Naive thymus-derived CD8-positive, alpha-beta T cell (primary cell): ENCODE results near the gene PLCXD3. TPM values are rescaled to one million over a fixed set of nuclear protein-coding genes. Genes with fewer than 3 reads are reported as not detected.
"Not testable (repeated sequence)": the region's sequence is repeated elsewhere in the genome, so short reads cannot be mapped to it uniquely, and the experiment has no call there.

Experiments
- ATAC-seq, 2 donors: fragments of 150-1000 bp; cut with Tn5 transposase in 1 of 2; sonication (Bioruptor Pico), chemical (Tn5 transposase) in 1 of 2; 1 replicate in 1 of 2; 2 replicates in 1 of 2; pipeline ENCODE4 v1.10.0; 2021; ENCODE audit warnings: mild to moderate bottlenecking in 2 of 2, moderate library complexity in 2 of 2
- POLR2A ChIA-PET: fragments of 350-600 bp; sonication (Branson Sonifier 250); formaldehyde crosslinking; loops from one replicate; lab custom pipeline; 2021; ENCODE audit warnings: antibody characterized with exemption; lab: Charles Lee
- DNase-seq, 10 donors: peaks; one replicate each; pipeline versions ENCODE4 v3.0.0 to v3.0.0-alpha.2; 2020 to 2022
- H3K27ac Mint-ChIP-seq, 10 donors: one replicate each; pipeline ENCODE4 v1.8.0; 2020 to 2022; ENCODE audit warnings: mild to moderate bottlenecking in 10 of 10, mixed read lengths in 10 of 10, moderate library complexity in 4 of 10, inconsistent platforms in 1 of 10
- H3K27me3 Mint-ChIP-seq, 5 donors: one replicate each; pipeline ENCODE4 v1.8.0; 2021 to 2022; ENCODE audit warnings: mixed read lengths in 5 of 5
- H3K36me3 Mint-ChIP-seq, 3 donors: one replicate each; pipeline ENCODE4 v1.8.0; 2020 to 2022; ENCODE audit warnings: mixed read lengths in 3 of 3, mild to moderate bottlenecking in 2 of 3, inconsistent platforms in 1 of 3
- H3K4me1 Mint-ChIP-seq, 4 donors: one replicate each; pipeline ENCODE4 v1.8.0; 2021 to 2022; ENCODE audit warnings: mixed read lengths in 4 of 4
- H3K4me3 Mint-ChIP-seq, 10 donors: one replicate each; pipeline ENCODE4 v1.8.0; 2020 to 2022; ENCODE audit warnings: mild to moderate bottlenecking in 10 of 10, mixed read lengths in 10 of 10, moderate library complexity in 6 of 10, inconsistent platforms in 1 of 10
- H3K9me3 Mint-ChIP-seq, 9 donors: one replicate each; pipeline ENCODE4 v1.8.0; 2020 to 2022; ENCODE audit warnings: mixed read lengths in 9 of 9, mild to moderate bottlenecking in 3 of 9, inconsistent platforms in 1 of 9, moderate library complexity in 1 of 9
- polyA plus RNA-seq, 3 donors: library from polyadenylated mRNA; unstranded; fragments of 300-500 nt; fragmentation: Illumina TruSeq; gene quantifications; one replicate each; pipeline ENCODE4 v1.2.3, GENCODE V29; 2021
- total RNA-seq, 8 experiments: library from RNA in 2 of 8; stranded (reverse) in 2 of 8; gene quantifications; one replicate each; pipeline ENCODE4 v1.2.3 and lab custom pipeline; 2021 to 2026

The PLCXD3 gene
- total and polyA plus RNA-seq, 5 experiments from 2014 or later = not detected

DNA sequence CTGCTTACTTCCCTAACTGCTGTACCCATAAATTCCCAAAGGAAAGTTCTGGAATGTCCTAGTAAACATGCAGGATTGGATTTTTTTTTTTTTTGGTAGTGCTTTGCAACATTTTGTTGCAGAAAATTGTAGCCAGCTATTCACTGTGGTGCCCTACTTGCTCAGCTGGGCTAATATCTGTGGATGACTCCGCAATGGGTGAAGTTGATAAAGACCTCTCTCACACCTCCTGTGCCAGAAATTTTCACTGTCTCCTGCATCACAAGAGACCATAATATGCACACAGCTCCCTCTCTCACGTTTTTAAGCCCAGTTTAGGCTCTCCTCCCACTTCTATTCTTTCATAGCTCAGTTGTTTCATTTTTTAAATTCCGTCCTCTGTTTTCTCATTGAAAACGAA lies 160.6 kb downstream of the PLCXD3 start:
- POLR2A ChIA-PET = no interaction called here
- Mint-ChIP-seq H3K4me1 (no peaks in the 10 kb centered on the region), H3K27me3 (peaks cover 0 to 2% (median 0%) of the 10 kb centered on the region in 5 donors), H3K4me3 (no peak overlapping the region), H3K36me3 (no peaks in the 10 kb centered on the region), H3K9me3 (peaks cover 0 to 15% (median 4%) of the 10 kb centered on the region in 9 donors), H3K27ac (no peak overlapping the region)
- no peak for DNase-seq
- ATAC-seq = no peak

DNA sequence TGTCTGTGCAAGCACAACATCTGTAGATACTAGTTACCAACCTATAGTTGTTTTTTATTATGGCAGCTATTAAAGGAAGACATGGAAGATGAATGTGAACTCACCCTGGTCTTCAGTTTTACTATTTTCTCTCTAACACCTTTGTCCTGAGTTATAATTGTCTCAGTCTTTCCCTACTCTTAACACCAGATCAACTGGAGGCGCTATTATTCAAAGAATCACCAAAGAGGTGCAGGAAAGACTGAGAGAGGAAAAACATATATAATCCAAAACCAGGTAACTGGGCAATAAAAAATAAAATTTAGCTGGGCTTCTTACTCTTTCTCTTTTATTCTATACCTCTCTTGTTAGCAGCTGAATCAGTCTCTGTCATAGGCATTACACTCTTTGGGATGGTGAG lies 162.8 kb downstream of the PLCXD3 start:
- Mint-ChIP-seq H3K27me3 (peaks cover 0 to 2% (median 0%) of the 10 kb centered on the region in 5 donors), H3K36me3 (no peaks in the 10 kb centered on the region), H3K27ac (no peak overlapping the region), H3K9me3 (peaks cover 0 to 10% (median 0%) of the 10 kb centered on the region in 9 donors), H3K4me1 (no peaks in the 10 kb centered on the region), H3K4me3 (no peak overlapping the region)
- POLR2A ChIA-PET = no interaction called here
- no peak for DNase-seq
- ATAC-seq = no peak

DNA sequence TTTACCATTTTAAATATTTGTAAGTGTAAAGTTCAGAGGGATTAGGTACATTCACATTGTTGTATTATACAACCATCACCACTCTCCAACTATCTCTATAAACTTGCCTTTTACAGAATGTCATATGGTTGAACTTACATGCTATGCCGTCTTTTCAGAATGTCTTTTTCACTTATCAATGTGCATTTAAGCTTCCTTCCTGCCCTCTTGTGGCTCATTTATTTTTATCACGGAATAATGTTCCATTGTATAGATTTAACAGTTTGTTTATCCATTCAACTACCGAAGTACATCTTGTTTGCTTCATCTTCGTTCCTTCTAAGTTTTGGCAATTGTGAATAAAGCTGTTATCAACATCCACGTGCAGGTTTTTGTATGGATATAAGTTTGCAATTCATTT lies 163.8 kb downstream of the PLCXD3 start:
- Mint-ChIP-seq H3K27ac (no peak overlapping the region), H3K27me3 (peaks cover 0 to 2% (median 0%) of the 10 kb centered on the region in 5 donors), H3K9me3 (peaks cover 0 to 10% (median under 1%) of the 10 kb centered on the region in 9 donors), H3K36me3 (no peaks in the 10 kb centered on the region), H3K4me1 (no peaks in the 10 kb centered on the region), H3K4me3 (no peak overlapping the region)
- DNase-seq (no peak), ATAC-seq (no peak)
- POLR2A ChIA-PET = no interaction called here

- POLR2A ChIA-PET = no interaction called here
- Mint-ChIP-seq H3K36me3 (no peaks in the 10 kb centered on the region), H3K4me3 (no peak overlapping the region), H3K4me1 (no peaks in the 10 kb centered on the region), H3K9me3 (peaks cover 0 to 6% (median 0%) of the 10 kb centered on the region in 9 donors), H3K27me3 (peaks cover 0 to 2% (median 0%) of the 10 kb centered on the region in 5 donors), H3K27ac (no peak overlapping the region)
- DNase-seq = no peak
- ATAC-seq = no peak
These were observed 165.1 kb downstream of the PLCXD3 start for GRCh38 chr5:41345295-41345694.

DNA sequence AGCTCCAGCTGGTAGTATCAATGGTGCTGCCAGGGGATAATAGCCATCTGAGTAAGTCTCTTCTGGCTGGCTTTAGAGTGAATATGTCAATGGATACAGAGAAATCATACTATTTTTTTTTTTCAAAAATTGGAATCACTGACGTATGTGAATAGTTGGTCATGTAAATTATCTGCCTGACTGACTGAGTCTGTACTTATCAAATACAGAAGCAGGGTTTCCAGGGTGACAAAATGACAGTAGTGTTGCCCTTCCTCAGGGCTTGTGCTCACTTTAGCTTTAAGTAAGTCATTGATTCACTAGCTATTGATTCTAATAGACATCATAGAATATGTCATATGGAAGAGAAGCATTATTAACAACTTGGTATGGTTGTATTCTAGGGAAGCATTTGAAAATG lies 171.1 kb downstream of the PLCXD3 start:
- no peaks in the 10 kb centered on the region for H3K4me1 Mint-ChIP-seq
- no peak overlapping the region for H3K27ac Mint-ChIP-seq
- H3K4me3 Mint-ChIP-seq = no peak overlapping the region

DNA sequence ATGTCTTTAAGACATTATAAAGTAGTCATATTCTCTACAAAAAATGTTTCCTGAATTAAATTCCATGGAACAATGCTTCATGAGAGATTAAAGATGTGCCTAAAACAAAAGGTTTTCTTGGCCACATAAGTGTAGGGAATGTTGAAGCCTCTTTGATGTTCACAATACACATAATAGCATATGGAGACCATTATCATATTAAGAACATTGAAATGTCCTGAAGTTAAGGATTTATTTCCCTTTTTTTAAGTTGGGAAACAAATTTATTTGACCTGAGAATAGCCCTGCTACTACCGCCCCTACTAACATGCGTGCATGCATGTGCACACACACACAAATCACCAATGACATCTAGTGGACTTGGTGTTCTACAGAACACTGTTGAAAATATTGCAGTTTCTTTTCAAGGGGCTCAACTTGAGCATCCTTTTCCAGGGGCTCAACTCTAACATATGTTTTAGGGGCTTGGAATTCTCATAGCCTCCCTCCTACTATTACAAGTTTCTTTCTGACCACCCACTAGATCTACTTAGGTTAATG lies 172.2 kb downstream of the PLCXD3 start:
- H3K27me3 Mint-ChIP-seq = no peaks in the 10 kb centered on the region
- no peaks in the 10 kb centered on the region for H3K36me3 Mint-ChIP-seq
- no peak overlapping the region for H3K4me3 Mint-ChIP-seq
- H3K4me1 Mint-ChIP-seq = no peaks in the 10 kb centered on the region
- ATAC-seq = no peak
- H3K27ac Mint-ChIP-seq = no peak overlapping the region
- DNase-seq = no peak
- peaks cover 0 to 8% (median 1%) of the 10 kb centered on the region in 9 donors for H3K9me3 Mint-ChIP-seq
- POLR2A ChIA-PET = no interaction called here

More for the DNA sequence above, 171.1 kb downstream of the PLCXD3 start:
- Mint-ChIP-seq H3K36me3 (no peaks in the 10 kb centered on the region), H3K27me3 (no peaks in the 10 kb centered on the region), H3K9me3 (peaks cover 0 to 8% (median 0%) of the 10 kb centered on the region in 9 donors)
- ATAC-seq = no peak
- no peak for DNase-seq
- POLR2A ChIA-PET = no interaction called here

GRCh38 chr5:41337724-41338123 lies 172.7 kb downstream of the PLCXD3 start:
- Mint-ChIP-seq H3K9me3 (peaks cover 0 to 8% (median 1%) of the 10 kb centered on the region in 9 donors), H3K27ac (no peak overlapping the region), H3K36me3 (no peaks in the 10 kb centered on the region), H3K4me1 (no peaks in the 10 kb centered on the region), H3K4me3 (no peak overlapping the region), H3K27me3 (no peaks in the 10 kb centered on the region)
- ATAC-seq = no peak
- DNase-seq = no peak
- POLR2A ChIA-PET = no interaction called here

DNA sequence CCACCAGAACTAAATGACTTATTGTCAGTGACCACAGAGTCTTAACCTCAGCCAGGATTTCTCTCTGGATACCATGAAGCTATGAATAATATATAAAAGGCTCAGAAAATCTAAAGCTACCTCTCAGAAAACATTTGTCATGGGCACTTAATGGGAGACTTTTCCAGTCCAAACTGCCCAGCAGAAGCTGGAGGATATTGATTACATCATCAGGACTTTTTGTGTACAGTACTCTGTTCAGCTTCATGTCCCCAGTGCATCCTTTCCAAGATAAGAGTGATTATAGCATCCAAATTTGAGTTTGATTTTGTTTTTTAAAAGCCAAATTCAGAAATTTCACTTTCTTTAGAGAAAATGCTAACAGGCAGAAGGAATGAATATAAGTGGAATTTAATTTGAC lies 173.2 kb downstream of the PLCXD3 start:
- POLR2A ChIA-PET = no interaction called here
- Mint-ChIP-seq H3K4me3 (no peak overlapping the region), H3K27ac (no peak overlapping the region), H3K9me3 (peaks cover 0 to 8% (median 1%) of the 10 kb centered on the region in 9 donors), H3K36me3 (no peaks in the 10 kb centered on the region), H3K4me1 (no peaks in the 10 kb centered on the region), H3K27me3 (no peaks in the 10 kb centered on the region)
- DNase-seq (no peak), ATAC-seq (no peak)

DNA sequence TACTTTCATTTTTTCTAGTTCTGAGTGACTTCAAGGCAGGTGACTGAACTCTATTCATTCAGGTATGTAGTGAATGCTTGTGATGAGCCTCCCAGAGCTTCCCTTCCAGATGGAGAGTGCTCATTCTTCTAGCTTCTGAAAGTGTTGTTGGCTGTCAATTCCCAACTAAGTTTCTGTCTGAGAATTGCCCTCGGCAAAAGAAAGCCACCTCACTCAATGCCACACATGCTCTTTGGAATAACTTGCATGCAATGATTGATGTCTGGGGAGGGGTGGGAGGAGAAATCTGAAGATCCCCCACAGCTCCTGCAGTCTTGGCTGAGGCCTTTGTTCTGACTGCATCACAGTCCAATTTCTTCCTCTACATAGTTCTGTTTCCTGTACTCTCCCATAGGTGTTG lies 173.9 kb downstream of the PLCXD3 start:
- POLR2A ChIA-PET = no interaction called here
- no peaks in the 10 kb centered on the region for H3K27me3 Mint-ChIP-seq
- H3K4me1 Mint-ChIP-seq = no peaks in the 10 kb centered on the region
- peaks cover 0 to 8% (median 0%) of the 10 kb centered on the region in 9 donors for H3K9me3 Mint-ChIP-seq
- H3K36me3 Mint-ChIP-seq = no peaks in the 10 kb centered on the region
- ATAC-seq = no peak
- no peak overlapping the region for H3K27ac Mint-ChIP-seq
- no peak for DNase-seq
- no peak overlapping the region for H3K4me3 Mint-ChIP-seq

GRCh38 chr5:41335596-41336181 lies 174.7 kb downstream of the PLCXD3 start:
- DNase-seq (no peak), ATAC-seq (no peak)
- H3K9me3 Mint-ChIP-seq = peaks cover 0 to 8% (median 0%) of the 10 kb centered on the region in 9 donors
- H3K27me3 Mint-ChIP-seq = no peaks in the 10 kb centered on the region
- POLR2A ChIA-PET = no interaction called here
- no peaks in the 10 kb centered on the region for H3K36me3 Mint-ChIP-seq
- H3K27ac Mint-ChIP-seq = no peak overlapping the region
- no peaks in the 10 kb centered on the region for H3K4me1 Mint-ChIP-seq
- H3K4me3 Mint-ChIP-seq = no peak overlapping the region

GRCh38 chr5:41334758-41335157 lies 175.6 kb downstream of the PLCXD3 start:
- Mint-ChIP-seq H3K27ac (no peak overlapping the region), H3K27me3 (no peaks in the 10 kb centered on the region), H3K4me1 (no peaks in the 10 kb centered on the region), H3K4me3 (no peak overlapping the region), H3K9me3 (peaks cover 0 to 8% (median 3%) of the 10 kb centered on the region in 9 donors), H3K36me3 (no peaks in the 10 kb centered on the region)
- no peak for DNase-seq
- POLR2A ChIA-PET = no interaction called here
- no peak for ATAC-seq

- POLR2A ChIA-PET = no interaction called here
- Mint-ChIP-seq H3K36me3 (no peaks in the 10 kb centered on the region), H3K27ac (no peak overlapping the region), H3K4me3 (no peak overlapping the region), H3K4me1 (no peaks in the 10 kb centered on the region), H3K9me3 (peaks cover 0 to 8% (median 3%) of the 10 kb centered on the region in 9 donors), H3K27me3 (no peaks in the 10 kb centered on the region)
- no peak for DNase-seq
- ATAC-seq = no peak
These were observed 176.2 kb downstream of the PLCXD3 start for GRCh38 chr5:41334221-41334620.

DNA sequence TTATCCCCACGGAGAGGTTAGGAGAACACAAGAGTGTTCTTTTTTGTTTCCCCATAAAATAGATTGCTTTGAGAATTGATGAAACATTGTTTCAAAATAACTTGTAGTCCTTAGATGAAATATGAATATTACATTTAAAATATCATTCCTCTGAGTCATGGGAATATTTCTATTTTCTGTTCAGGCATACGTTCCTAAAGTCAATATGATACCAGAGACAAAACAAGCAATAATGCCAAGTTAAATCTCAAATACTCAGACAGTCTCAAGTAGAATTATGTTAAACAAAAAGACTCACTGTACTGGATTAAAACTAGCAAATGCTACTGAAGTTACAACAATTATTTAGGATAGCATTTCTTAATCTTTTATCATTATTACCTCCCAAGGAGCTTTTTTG lies 185.3 kb downstream of the PLCXD3 start:
- ATAC-seq = no peak
- Mint-ChIP-seq H3K9me3 (peaks cover 0 to 30% (median 6%) of the 10 kb centered on the region in 9 donors), H3K27ac (no peak overlapping the region), H3K36me3 (no peaks in the 10 kb centered on the region), H3K27me3 (no peaks in the 10 kb centered on the region), H3K4me1 (no peaks in the 10 kb centered on the region), H3K4me3 (no peak overlapping the region)
- DNase-seq = no peak
- POLR2A ChIA-PET = no interaction called here

- H3K27me3 Mint-ChIP-seq, ATAC-seq: not testable (repeated sequence)
These were observed 187.6 kb downstream of the PLCXD3 start for GRCh38 chr5:41322826-41323225.

More at GRCh38 chr5:41322826-41323225, 187.6 kb downstream of the PLCXD3 start:
- H3K36me3 Mint-ChIP-seq, H3K4me3 Mint-ChIP-seq, H3K4me1 Mint-ChIP-seq, H3K27ac Mint-ChIP-seq, POLR2A ChIA-PET, DNase-seq: not testable (repeated sequence)
- peaks cover 2 to 40% (median 9%) of the 10 kb centered on the region in 9 donors for H3K9me3 Mint-ChIP-seq
